ENCODE results near the gene DGLUCY. TPM values are rescaled to one million over a fixed set of nuclear protein-coding genes. Genes with fewer than 3 reads are reported as not detected.

Gene DGLUCY
- total RNA-seq, 4 donors from 2014 or later: 30.7 to 56.5 (median 38.9) TPM

DNA sequence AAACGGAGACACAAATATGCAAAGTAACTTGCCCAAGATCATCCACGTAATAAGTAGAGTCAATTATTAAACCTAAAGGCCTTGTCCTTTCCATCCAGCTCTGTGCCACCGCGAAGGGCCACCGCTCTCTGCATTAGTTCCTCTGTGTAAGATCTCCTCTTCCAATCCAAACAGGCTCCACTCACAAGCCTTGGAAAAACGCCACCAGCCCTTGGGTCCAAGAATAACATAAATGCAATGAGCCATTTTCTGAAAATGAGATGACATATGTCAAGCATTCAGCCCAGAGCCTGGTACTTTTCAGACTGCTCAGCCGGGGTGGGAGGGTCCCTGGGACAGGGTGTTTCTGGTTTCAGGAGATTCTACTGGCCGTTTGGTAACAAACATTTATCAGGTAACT lies 30.0 kb downstream of the DGLUCY start:
- TF ChIP-seq CTCF (IDR thresholded peaks at IDR 0.05; ENCODE audit: low read depth): no peak

GRCh38 chr14:91144425-91145145 lies 30.7 kb downstream of the DGLUCY start:
- no peak for TF ChIP-seq CTCF (IDR thresholded peaks at IDR 0.05; ENCODE audit: low read depth)

DNA sequence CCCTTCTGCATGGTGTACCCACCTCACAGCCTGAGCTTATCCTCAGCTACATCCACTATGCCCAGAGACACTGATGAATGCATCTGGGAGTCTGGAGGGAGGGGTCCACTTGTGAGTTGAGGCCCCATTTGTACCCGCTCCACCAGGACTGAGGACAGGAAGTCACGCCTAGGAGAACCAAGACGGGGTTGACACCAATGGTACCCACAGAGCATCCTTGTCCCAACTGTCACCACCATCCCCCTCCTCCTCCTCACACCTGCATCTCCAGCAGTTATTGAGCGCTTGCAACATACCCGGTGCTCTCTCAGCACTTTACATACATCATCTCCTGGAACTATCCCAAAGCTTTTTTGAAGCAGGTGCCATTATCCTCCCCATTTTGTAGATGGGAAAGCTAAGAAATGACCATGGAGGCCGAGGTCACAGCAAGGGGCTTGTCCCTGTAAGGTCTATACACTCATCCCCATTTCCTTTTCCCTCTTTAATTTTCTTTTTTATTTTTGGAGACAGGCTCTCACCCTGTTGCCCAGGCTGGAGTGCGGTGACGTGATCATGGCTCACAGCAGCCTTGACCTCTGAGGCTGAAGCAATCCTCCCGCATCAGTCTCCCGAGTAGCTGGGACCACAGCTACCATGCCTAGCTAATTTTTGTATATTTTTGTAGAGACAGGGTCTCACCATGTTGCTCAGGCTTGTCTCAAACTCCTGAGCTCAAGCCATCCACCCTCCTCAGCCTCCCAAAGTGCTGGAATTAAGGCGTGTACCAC lies 31.7 kb downstream of the DGLUCY start:
- no peak for TF ChIP-seq CTCF (IDR thresholded peaks at IDR 0.05; ENCODE audit: low read depth)

DNA sequence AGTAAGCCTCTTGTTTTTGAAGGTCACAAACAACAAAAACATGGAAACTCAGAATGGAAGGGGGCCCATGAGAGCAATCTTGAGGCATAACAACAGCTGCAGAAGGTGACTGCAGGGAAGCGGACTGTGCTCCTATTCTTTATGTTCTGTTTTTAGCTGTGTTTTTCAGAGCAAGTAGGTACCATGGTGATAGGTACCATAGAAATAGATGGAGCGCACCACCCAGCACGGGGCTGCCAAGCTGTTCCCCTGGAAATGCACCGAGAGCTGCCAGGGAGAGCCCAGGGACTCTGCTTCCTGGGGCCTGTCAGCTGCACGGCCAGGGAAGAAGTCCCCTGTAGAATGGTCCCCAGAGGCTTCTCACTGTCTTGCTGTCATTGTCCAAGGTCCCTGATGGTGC lies 32.8 kb downstream of the DGLUCY start:
- no peak for TF ChIP-seq CTCF (IDR thresholded peaks at IDR 0.05; ENCODE audit: low read depth)

- TF ChIP-seq CTCF (IDR thresholded peaks at IDR 0.05; ENCODE audit: low read depth): no peak
Measured at GRCh38 chr14:91149462-91149861, 35.6 kb downstream of the DGLUCY start.

DNA sequence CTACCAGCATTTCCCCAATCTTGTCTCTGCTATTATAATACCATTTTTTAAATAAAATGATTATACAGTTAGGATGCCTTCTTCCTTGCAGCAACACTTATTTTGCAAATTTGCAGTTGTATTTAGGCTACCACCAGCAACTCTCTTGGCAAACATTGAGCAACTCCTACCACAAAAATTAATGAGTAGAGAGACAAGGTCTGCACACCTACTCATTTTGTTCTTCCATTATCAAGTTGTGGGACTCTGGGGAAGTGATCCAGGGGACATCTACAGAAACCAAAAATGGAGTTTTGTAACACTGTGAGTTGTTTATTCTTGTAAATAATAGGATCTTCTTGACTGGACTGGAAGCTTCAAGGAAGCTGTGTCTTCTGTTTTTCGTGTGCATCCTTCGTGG lies 38.6 kb downstream of the DGLUCY start:
- TF ChIP-seq CTCF (IDR thresholded peaks at IDR 0.05; ENCODE audit: low read depth): no peak

- TF ChIP-seq CTCF (IDR thresholded peaks at IDR 0.05; ENCODE audit: low read depth): no peak
Measured at GRCh38 chr14:91153360-91153759, 39.5 kb downstream of the DGLUCY start.
